Measurements from ENCODE around the gene DBNDD1.

GRCh38 chr16:89972244-89973234 lies 46.7 kb downstream of the DBNDD1 start:
- TF ChIP-seq POLR2AphosphoS5 (IDR thresholded peaks at IDR 0.05; ENCODE audit: borderline replicate concordance, low read depth, low read length): peak; percentile 83; the same call in 1 of the 2 replicates
- TF ChIP-seq EZH2 (IDR thresholded peaks at IDR 0.05): no peak
- TF ChIP-seq FOXP2 (optimal IDR thresholded peaks at IDR 0.05; ENCODE audit: control extremely low read depth, extremely low read length, insufficient read depth): no peak
